Measurements from ENCODE around the gene SCRN2. TPM values are rescaled to one million over a fixed set of nuclear protein-coding genes. Genes with fewer than 3 reads are reported as not detected.

Gene SCRN2
- total RNA-seq, 1 donor from 2014 or later = 30.1 TPM

- Histone ChIP-seq H3K4me3 (ENCODE audit: low read depth, low read length) (no peak overlapping the region), H3K36me3 (ENCODE audit: control insufficient read depth, insufficient read depth, low read length) (no peaks in the 10 kb centered on the region), H3K27me3 (ENCODE audit: control insufficient read depth, insufficient read depth, low read length) (peaks cover 31% of the 10 kb centered on the region)
- TF ChIP-seq, protein P1, sequence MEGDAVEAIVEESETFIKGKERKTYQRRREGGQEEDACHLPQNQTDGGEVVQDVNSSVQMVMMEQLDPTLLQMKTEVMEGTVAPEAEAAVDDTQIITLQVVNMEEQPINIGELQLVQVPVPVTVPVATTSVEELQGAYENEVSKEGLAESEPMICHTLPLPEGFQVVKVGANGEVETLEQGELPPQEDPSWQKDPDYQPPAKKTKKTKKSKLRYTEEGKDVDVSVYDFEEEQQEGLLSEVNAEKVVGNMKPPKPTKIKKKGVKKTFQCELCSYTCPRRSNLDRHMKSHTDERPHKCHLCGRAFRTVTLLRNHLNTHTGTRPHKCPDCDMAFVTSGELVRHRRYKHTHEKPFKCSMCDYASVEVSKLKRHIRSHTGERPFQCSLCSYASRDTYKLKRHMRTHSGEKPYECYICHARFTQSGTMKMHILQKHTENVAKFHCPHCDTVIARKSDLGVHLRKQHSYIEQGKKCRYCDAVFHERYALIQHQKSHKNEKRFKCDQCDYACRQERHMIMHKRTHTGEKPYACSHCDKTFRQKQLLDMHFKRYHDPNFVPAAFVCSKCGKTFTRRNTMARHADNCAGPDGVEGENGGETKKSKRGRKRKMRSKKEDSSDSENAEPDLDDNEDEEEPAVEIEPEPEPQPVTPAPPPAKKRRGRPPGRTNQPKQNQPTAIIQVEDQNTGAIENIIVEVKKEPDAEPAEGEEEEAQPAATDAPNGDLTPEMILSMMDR (IDR thresholded peaks at IDR 0.05; ENCODE audit: insufficient read depth, low read length, poor library complexity, severe bottlenecking) = no peak
- DNase-seq (ENCODE audit: low read depth) = no peak
Observed at GRCh38 chr17:47872019-47872650, 31.1 kb upstream of the SCRN2 start.

GRCh38 chr17:47871048-47871447, 30.0 kb upstream of the SCRN2 start:
- no peaks in the 10 kb centered on the region for H3K36me3 ChIP-seq (ENCODE audit: control insufficient read depth, insufficient read depth, low read length)
- no peak for DNase-seq (ENCODE audit: low read depth)
- TF ChIP-seq, protein P1 (IDR thresholded peaks at IDR 0.05; ENCODE audit: insufficient read depth, low read length, poor library complexity, severe bottlenecking) = no peak
- peaks cover 31% of the 10 kb centered on the region for H3K27me3 ChIP-seq (ENCODE audit: control insufficient read depth, insufficient read depth, low read length)
- no peak overlapping the region for H3K4me3 ChIP-seq (ENCODE audit: low read depth, low read length)

- Histone ChIP-seq H3K27me3 (ENCODE audit: control insufficient read depth, insufficient read depth, low read length) (peaks cover 29% of the 10 kb centered on the region), H3K4me3 (ENCODE audit: low read depth, low read length) (no peak overlapping the region), H3K36me3 (ENCODE audit: control insufficient read depth, insufficient read depth, low read length) (no peaks in the 10 kb centered on the region)
- TF ChIP-seq, protein P1 (IDR thresholded peaks at IDR 0.05; ENCODE audit: insufficient read depth, low read length, poor library complexity, severe bottlenecking) = no peak
- no peak for DNase-seq (ENCODE audit: low read depth)
Observed at GRCh38 chr17:47870056-47870455, 29.0 kb upstream of the SCRN2 start.

- Histone ChIP-seq H3K27me3 (ENCODE audit: control insufficient read depth, insufficient read depth, low read length) (peaks cover 29% of the 10 kb centered on the region), H3K4me3 (ENCODE audit: low read depth, low read length) (no peak overlapping the region)
- TF ChIP-seq, protein P1 (IDR thresholded peaks at IDR 0.05; ENCODE audit: insufficient read depth, low read length, poor library complexity, severe bottlenecking) = no peak
Observed at GRCh38 chr17:47869114-47869513, 28.0 kb upstream of the SCRN2 start.

DNA sequence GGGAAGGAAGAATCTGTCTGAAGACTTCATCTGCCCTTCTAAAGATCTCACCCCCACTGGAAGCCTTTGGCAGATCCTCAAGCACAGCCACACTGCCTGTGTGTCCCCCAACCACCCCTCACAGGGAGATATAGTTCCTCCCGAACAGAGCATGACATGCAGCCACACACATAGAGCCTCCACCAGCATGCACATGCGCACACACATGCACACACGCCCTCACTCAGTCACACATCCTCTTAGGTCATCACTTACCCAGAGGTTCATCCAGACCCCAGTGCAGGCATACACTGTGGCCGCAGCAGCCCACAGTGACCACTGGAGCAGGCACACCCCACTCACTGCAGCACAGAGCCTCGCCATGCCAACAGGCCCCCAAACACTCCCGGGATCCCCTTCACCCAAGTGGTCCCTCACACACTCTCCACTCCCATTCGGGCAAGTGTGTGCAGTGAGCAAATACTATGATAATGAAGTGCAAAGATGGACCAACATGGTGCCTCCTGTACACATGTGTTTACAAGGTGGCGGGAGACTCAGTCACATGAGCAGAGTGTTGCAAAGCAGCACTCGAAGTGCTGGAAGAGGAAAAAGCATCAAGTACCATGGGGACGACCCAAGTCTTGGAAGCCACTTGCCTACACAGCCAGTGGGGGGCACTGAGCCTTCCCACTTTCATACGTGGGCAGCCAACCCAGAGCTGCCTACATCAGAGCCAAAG, 26.9 kb upstream of the SCRN2 start:
- Histone ChIP-seq H3K36me3 (ENCODE audit: control insufficient read depth, insufficient read depth, low read length) (no peaks in the 10 kb centered on the region), H3K4me3 (ENCODE audit: low read depth, low read length) (no peak overlapping the region), H3K27me3 (ENCODE audit: control insufficient read depth, insufficient read depth, low read length) (peaks cover 19% of the 10 kb centered on the region)
- no peak for DNase-seq (ENCODE audit: low read depth)
- TF ChIP-seq, protein P1 (IDR thresholded peaks at IDR 0.05; ENCODE audit: insufficient read depth, low read length, poor library complexity, severe bottlenecking) = no peak

More at GRCh38 chr17:47869114-47869513, 28.0 kb upstream of the SCRN2 start:
- no peaks in the 10 kb centered on the region for H3K36me3 ChIP-seq (ENCODE audit: control insufficient read depth, insufficient read depth, low read length)
- DNase-seq (ENCODE audit: low read depth) = no peak

Measured in kidney epithelial cell (primary cell).